HG02588 (cell line): ENCODE results near the gene YTHDC2.
A peak's percentile ranks its signal among the peaks of the same experiment; 100 is the strongest.

Source experiments
- ATAC-seq: cut with Tn5 transposase; IDR thresholded peaks from one replicate; pipeline ENCODE4 v1.9.1; 2021; ENCODE audit warnings: mild to moderate bottlenecking, moderate library complexity; ENCODE audit not compliant: unreplicated experiment

YTHDC2 gene

DNA sequence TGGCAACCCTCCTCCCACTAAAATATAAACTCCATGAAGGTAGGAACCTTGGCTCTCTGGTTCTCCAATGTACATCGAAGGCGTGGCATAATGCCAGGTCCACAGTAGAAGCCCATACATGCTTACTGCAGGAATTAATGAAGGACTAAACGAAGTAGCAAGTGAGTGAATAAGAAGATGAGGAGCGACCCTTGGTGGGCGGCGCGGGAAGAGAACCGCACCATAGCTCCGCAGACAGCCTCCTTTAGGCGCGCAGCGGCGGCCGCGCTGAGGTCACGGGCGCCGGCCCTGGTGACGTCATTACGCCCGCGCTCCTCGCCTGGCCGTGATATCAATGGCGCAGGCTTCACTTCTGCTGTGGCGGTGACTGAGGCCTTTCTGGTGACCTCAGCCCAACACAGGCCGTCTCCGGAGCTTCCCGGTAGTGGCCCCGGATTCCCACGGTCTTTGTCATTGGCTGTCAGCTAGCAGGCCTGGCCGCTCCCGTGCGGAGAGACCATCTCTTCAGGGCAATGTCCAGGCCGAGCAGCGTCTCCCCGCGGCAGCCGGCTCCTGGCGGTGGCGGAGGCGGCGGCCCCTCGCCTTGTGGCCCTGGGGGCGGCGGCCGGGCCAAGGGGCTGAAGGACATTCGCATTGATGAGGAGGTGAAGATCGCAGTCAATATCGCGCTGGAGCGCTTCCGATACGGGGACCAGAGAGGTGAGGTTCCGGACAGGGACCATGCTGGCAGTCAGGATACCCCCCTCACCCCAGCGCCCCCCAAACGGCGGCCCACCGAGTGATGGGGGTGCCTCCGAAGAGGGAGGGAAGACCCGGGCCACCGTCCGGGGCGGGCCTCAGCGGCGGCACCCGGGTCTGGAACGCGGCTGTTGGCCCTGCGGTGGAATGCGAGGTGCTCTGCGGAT is at the start of gene YTHDC2:
TSS of gene YTHDC2 (plus strand) at position 311 of the 905 bp plus-strand sequence. CDS start at position 513, 202 bp downstream.
- ATAC-seq = peak; percentile 100

- ATAC-seq = no peak
These were observed 39.3 kb upstream of the YTHDC2 start for GRCh38 chr5:113474100-113474728.

DNA sequence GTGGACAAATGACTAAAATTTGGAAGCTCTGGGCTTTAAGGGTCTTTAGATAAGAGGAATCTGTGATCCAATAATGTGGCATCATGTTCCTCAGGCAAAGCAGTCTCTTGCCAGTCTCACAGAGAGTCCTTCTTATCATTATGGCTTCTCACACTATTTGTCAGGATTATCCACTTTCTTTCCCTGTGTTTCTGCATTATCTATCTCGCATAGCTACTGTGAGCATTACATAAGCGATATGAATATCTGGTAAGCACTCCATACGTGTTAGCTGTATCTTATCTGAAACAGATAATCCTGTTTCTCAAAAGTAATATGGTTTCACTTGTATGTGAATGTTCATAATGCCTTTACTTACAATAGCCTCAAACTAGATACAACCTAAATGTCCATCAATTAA is 34.8 kb upstream of the YTHDC2 start:
- ATAC-seq = no peak

- no peak for ATAC-seq
These were observed 33.3 kb upstream of the YTHDC2 start for GRCh38 chr5:113480243-113480642.

DNA sequence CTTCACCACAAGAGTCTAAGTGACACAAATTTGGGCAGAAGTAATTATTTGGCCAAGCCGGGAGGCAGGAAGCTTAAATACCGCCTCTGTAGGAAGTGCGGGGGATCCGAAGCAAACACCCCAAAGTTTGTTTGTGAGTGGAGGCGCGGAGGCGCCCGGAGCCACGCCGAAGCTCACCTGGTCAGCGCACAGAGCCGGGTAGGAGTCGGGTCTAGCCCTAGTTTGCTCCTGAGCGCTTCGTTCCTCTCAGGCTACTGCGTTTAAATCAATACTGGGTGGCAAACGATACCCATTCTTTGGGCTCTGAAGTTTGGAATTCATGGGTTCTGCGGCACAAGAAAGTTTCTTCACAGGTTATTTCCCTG is 26.1 kb upstream of the YTHDC2 start:
- no peak for ATAC-seq

GRCh38 chr5:113487781-113488644 is 25.5 kb upstream of the YTHDC2 start, which contains the start of gene MCC:
TSS of gene MCC (minus strand) at chr5:113488453.
- no peak for ATAC-seq

DNA sequence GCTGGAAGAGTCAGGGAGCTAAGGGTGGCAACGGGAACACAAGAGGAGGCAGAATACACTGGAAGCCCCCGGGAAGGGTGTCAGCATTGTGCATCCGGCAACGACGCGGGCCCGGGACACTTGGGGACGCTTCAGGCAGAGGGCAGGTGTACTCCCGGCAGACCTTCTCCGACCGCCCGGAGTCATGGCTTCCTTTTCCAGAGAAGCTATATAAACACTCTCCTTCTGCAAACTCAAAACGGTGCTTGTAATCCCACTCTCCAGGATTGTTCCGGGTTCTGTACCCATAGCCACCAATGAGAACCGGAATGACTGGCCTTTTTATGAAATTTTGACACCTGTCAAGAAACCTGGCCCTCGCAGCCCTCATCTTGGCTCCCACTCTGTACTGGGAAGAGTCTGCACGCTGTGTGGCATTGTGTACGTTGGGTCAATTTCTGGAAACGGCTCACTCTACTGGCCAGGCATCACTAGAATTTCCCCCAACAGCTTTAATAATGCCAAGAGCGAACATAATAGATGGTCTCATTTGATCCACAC is 24.8 kb upstream of the YTHDC2 start:
- no peak for ATAC-seq

DNA sequence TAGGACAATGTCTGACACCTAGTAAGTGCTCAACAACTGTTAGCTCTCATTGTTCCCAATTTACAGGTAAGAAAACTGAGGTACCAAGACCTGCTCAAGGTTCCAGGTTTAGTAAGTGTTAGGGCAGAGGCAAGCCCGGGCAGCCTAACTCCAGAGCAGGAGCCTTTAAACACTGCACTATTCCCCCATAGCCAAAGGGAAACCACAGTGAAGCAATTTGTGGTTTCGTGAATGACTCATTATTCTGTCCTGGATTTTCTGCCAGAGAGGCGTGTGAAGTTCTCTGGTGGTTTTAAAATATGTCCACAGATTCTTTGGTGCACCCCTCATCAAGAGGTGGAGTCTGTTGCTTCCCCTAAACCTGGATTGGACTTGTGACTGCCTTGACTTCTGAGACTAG is 24.2 kb upstream of the YTHDC2 start:
- ATAC-seq = peak; percentile 53

DNA sequence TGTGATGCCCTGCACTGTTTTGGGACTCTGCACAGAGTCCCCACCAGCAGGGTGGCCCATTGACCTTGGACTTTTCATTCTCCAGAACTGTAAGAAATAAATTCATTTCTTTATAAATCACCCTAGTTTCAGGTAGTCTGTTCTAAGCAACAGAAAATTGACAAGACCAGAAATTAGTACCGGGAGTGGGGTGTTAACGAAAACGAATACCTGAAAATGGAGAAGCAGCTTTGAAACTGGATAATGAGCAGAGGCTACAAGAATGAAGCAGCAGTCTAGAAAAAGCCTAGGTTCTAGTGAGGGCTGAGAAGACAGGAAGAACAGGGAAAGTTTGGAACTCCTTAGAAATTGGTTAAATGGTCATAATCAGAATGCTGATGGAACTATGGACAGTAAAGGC is 23.2 kb upstream of the YTHDC2 start:
- ATAC-seq = no peak

DNA sequence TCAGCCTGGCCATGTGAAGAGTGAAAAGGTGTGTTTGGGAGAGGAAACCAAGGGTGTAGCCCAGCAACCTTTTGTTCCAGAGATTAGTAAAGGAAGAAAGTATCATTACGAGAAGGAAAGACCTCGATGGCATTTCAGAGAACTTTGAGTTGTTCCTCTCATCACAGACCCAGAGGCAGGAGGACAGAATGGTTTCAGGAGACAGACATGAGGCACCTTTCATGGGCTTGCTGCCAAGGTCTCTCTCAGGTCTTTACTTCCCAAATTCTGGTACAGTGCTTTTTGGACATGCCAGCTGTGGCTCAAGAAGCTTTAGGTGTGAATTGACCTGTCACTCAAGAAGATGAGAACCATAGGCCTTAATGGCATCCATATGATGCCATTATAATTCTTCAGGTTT is 22.5 kb upstream of the YTHDC2 start:
- ATAC-seq = no peak

DNA sequence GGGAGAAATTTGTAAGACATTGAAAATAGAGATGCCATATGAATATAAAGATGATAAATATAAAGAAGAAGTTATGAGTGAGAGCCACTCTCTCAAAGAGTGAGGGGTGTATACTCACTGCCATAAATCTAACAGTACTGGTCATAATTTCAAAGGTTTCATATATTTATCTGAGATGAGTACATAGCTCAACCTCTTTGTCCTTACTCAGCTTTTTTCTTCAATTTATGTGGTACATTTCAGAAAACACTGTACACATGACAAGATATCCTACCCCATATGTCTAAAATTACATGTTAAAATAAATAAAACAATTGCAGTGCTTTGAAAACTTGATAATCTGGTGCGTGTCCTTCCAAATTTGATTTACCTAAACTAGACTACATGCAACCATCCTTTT is 20.0 kb upstream of the YTHDC2 start:
- no peak for ATAC-seq

DNA sequence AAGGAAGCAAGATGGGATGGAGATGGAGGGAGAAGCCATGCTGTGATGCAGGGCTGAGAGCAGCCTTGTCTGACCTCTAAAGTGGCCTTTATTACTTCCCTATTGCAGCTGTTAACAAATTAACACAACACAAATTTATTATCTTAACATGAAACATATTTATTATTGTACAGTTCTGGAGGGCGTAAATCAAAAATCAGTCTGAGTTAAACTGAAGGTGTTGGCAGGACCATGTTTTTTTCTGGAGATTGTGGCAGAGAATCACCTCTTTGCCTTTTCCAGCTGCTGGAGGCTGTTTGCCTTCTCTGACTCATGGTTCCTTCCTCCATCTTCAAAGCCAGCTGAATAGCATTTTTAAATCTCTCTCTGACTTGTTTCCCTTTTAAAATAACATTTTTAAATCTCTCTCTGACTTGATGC is 18.1 kb upstream of the YTHDC2 start:
- no peak for ATAC-seq

GRCh38 chr5:113502073-113502472 is 11.4 kb upstream of the YTHDC2 start:
- no peak for ATAC-seq

DNA sequence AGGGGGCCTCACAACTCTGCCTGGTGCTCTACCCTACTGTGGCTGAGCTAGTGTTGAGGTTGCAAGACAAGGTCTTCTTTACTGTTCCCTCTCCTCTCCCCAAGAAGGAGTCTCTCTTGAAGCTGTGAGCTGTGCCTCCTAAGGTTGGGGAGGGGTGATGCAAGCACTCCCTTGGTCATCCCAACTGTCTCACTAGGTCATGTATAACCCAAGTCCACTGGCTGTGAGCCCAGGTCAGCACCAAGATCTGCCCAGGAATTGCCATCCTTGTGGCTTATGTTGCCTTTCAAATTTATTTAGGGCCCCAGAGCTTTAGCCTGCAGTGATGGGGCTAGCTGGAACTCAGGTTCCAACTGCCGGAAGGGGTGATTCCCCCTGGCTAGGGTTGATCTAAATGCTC is 10.3 kb upstream of the YTHDC2 start:
- ATAC-seq = no peak

DNA sequence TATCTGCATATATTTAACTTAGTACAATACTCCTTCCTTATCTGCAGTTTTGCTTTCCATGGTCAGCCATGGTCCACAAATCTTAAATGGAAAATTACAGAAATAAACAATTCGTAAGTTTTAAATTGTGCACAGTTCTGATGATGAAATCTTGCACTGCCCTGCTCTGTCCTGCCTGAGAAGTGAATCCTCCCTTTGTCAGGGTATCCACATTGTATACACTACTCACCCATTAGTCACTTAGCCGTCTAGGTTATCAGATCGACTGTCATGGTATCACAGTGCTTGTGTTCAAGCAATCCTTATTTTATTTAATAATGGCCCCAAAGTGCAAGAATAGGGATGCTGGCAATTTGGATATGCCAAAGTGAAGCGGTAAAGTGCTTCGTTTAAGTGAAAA is 8.3 kb upstream of the YTHDC2 start:
- no peak for ATAC-seq

- no peak for ATAC-seq
These were observed 5.9 kb upstream of the YTHDC2 start for GRCh38 chr5:113507601-113508000.

- no peak for ATAC-seq
These were observed 4.7 kb upstream of the YTHDC2 start for GRCh38 chr5:113508756-113509155.

- no peak for ATAC-seq
These were observed 2.5 kb upstream of the YTHDC2 start for GRCh38 chr5:113510836-113511451.

DNA sequence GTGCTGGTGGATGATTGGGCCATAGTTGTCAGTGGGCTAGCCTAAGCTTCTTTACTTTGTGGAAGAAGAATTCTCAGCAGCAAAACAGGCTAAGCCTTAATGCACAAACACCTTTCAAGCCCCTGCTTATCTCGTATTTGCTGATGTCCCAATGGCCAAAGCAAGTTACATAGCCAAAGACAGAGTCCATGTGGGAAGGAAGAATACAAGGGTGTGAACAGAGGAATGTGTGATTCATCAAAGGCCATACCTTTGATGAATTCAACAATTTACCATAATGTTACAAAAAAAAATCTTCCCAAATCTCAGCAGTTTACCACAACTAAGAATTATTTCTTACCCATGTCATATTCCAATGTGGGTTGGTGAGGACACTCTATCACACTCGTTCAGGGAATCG is 1.2 kb upstream of the YTHDC2 start:
- ATAC-seq = no peak

- no peak for ATAC-seq
These were observed 768 bp downstream of the YTHDC2 start for GRCh38 chr5:113514289-113514635.

DNA sequence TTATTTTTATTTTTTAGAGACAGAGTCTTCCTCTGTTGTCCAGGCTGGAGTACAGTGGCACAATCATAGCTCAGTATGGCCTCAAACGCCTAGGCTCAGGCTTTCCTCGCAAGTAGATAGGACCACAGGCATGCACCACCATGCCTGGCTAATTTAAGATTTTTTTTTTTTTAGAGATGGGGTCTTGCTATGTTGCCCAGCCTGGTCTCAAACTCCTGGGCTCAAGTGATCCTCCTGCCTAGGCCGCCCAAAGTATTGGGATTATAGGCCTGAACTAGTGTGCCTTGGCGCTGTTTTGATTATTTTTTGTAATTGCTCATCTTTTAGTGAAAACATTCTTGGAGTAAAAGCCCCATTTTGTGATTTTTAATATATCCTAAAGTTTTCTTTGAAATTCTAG is 5.4 kb downstream of the YTHDC2 start:
- no peak for ATAC-seq
